ENCODE results near the gene ATG5.

ATG5 gene

DNA sequence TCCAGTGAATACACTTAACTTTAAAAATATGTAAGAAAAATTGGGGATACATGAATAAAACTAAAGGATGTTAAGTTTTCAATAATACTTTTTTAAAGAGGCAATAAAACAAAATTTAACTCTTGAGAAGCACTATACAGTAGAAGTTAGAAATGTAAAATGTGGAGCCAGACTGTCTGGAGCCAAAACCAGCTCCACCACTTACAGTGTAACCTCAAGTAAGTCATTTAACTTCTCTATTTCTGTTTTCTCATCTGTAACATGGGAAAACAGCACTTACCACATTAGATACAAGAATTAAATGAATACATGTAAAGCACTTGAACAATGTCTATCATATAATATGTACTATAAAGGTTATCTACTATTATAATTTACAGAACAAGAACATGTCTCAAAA is 6.7 kb downstream of the ATG5 start:
- Histone ChIP-seq H3K4me3 (ENCODE audit: low read length) (no peak overlapping the region), H3K27me3 (ENCODE audit: low read depth, low read length) (no peaks in the 10 kb centered on the region), H2AFZ (ENCODE audit: low read depth, low read length) (no peak overlapping the region), H3K4me2 (ENCODE audit: low read length) (no peak overlapping the region), H3K27ac (ENCODE audit: low read length) (no peak overlapping the region), H3K4me1 (ENCODE audit: low read length) (peaks cover 33% of the 10 kb centered on the region), H3K79me2 (ENCODE audit: low read length) (peaks cover 90% of the 10 kb centered on the region), H3K36me3 (replicated peaks; ENCODE audit: low read depth, low read length) (peaks cover 3% of the 10 kb centered on the region), H3K9me3 (ENCODE audit: insufficient read depth, low read length) (no peaks in the 10 kb centered on the region), H4K20me1 (ENCODE audit: insufficient read depth, low read length) (peaks cover 14% of the 10 kb centered on the region; the same call in 1 of the 2 replicates), H3K9ac (ENCODE audit: low read length) (no peak overlapping the region)
- no peak for TF ChIP-seq EZH2phosphoT487 (IDR thresholded peaks at IDR 0.05; ENCODE audit: low read depth)
- TF ChIP-seq, protein P1, sequence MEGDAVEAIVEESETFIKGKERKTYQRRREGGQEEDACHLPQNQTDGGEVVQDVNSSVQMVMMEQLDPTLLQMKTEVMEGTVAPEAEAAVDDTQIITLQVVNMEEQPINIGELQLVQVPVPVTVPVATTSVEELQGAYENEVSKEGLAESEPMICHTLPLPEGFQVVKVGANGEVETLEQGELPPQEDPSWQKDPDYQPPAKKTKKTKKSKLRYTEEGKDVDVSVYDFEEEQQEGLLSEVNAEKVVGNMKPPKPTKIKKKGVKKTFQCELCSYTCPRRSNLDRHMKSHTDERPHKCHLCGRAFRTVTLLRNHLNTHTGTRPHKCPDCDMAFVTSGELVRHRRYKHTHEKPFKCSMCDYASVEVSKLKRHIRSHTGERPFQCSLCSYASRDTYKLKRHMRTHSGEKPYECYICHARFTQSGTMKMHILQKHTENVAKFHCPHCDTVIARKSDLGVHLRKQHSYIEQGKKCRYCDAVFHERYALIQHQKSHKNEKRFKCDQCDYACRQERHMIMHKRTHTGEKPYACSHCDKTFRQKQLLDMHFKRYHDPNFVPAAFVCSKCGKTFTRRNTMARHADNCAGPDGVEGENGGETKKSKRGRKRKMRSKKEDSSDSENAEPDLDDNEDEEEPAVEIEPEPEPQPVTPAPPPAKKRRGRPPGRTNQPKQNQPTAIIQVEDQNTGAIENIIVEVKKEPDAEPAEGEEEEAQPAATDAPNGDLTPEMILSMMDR (IDR thresholded peaks at IDR 0.05; ENCODE audit: low read depth, low read length): no peak

- peaks cover 87% of the 10 kb centered on the region for H3K79me2 ChIP-seq (ENCODE audit: low read length)
- H3K36me3 ChIP-seq (replicated peaks; ENCODE audit: low read depth, low read length): peaks cover 5% of the 10 kb centered on the region
- H3K9me3 ChIP-seq (ENCODE audit: insufficient read depth, low read length): no peaks in the 10 kb centered on the region
- TF ChIP-seq, protein P1 (IDR thresholded peaks at IDR 0.05; ENCODE audit: low read depth, low read length): no peak
- no peak for TF ChIP-seq EZH2phosphoT487 (IDR thresholded peaks at IDR 0.05; ENCODE audit: low read depth)
- H4K20me1 ChIP-seq (ENCODE audit: insufficient read depth, low read length): peaks cover 12% of the 10 kb centered on the region; the same call in 1 of the 2 replicates
- H3K27me3 ChIP-seq (ENCODE audit: low read depth, low read length): no peaks in the 10 kb centered on the region
- H3K4me2 ChIP-seq (ENCODE audit: low read length): no peak overlapping the region
- H3K27ac ChIP-seq (ENCODE audit: low read length): no peak overlapping the region
- H2AFZ ChIP-seq (ENCODE audit: low read depth, low read length): no peak overlapping the region
- no peak overlapping the region for H3K4me3 ChIP-seq (ENCODE audit: low read length)
- peaks cover 39% of the 10 kb centered on the region for H3K4me1 ChIP-seq (ENCODE audit: low read length)
- no peak overlapping the region for H3K9ac ChIP-seq (ENCODE audit: low read length)
Observed at GRCh38 chr6:106318061-106318460, 7.5 kb downstream of the ATG5 start.

DNA sequence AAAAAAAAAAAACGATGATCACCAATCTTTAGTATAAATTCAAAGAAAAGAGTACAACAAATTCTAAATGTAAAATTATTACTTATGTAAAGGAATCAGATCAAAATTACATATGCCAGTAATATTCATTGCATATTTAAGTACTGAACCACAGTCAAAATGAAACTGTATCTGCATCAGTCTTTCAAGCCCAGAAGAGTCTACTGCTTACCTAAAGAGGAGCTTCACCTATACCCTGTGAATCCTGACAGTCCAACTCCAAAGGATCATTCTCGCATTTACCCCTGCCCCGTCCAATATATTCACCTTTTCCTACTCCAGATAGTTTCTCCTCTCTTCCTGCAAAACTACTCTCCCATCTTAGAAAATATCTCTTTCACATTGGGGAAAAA is 9.2 kb downstream of the ATG5 start:
- no peaks in the 10 kb centered on the region for H3K27me3 ChIP-seq (ENCODE audit: low read depth, low read length)
- peaks cover 86% of the 10 kb centered on the region for H3K79me2 ChIP-seq (ENCODE audit: low read length)
- no peak overlapping the region for H3K9ac ChIP-seq (ENCODE audit: low read length)
- H3K4me1 ChIP-seq (ENCODE audit: low read length): peaks cover 46% of the 10 kb centered on the region
- H3K36me3 ChIP-seq (replicated peaks; ENCODE audit: low read depth, low read length): peaks cover 9% of the 10 kb centered on the region
- H3K4me3 ChIP-seq (ENCODE audit: low read length): no peak overlapping the region
- H3K9me3 ChIP-seq (ENCODE audit: insufficient read depth, low read length): no peaks in the 10 kb centered on the region
- peaks cover 11% of the 10 kb centered on the region; the same call in 1 of the 2 replicates for H4K20me1 ChIP-seq (ENCODE audit: insufficient read depth, low read length)
- TF ChIP-seq, protein P1 (IDR thresholded peaks at IDR 0.05; ENCODE audit: low read depth, low read length): no peak
- TF ChIP-seq EZH2phosphoT487 (IDR thresholded peaks at IDR 0.05; ENCODE audit: low read depth): no peak
- no peak overlapping the region for H3K27ac ChIP-seq (ENCODE audit: low read length)
- no peak overlapping the region for H2AFZ ChIP-seq (ENCODE audit: low read depth, low read length)
- peak overlapping the region; percentile 38 for H3K4me2 ChIP-seq (ENCODE audit: low read length)

GRCh38 chr6:106315765-106316374 is 9.7 kb downstream of the ATG5 start:
- H2AFZ ChIP-seq (ENCODE audit: low read depth, low read length): no peak overlapping the region
- H3K4me3 ChIP-seq (ENCODE audit: low read length): no peak overlapping the region
- peaks cover 86% of the 10 kb centered on the region for H3K79me2 ChIP-seq (ENCODE audit: low read length)
- H3K27me3 ChIP-seq (ENCODE audit: low read depth, low read length): no peaks in the 10 kb centered on the region
- H3K9ac ChIP-seq (ENCODE audit: low read length): no peak overlapping the region
- peak overlapping the region; percentile 38 for H3K4me2 ChIP-seq (ENCODE audit: low read length)
- H3K9me3 ChIP-seq (ENCODE audit: insufficient read depth, low read length): no peaks in the 10 kb centered on the region
- TF ChIP-seq, protein P1 (IDR thresholded peaks at IDR 0.05; ENCODE audit: low read depth, low read length): no peak
- TF ChIP-seq EZH2phosphoT487 (IDR thresholded peaks at IDR 0.05; ENCODE audit: low read depth): no peak
- peaks cover 11% of the 10 kb centered on the region; the same call in 1 of the 2 replicates for H4K20me1 ChIP-seq (ENCODE audit: insufficient read depth, low read length)
- peaks cover 9% of the 10 kb centered on the region for H3K36me3 ChIP-seq (replicated peaks; ENCODE audit: low read depth, low read length)
- peaks cover 46% of the 10 kb centered on the region for H3K4me1 ChIP-seq (ENCODE audit: low read length)
- no peak overlapping the region for H3K27ac ChIP-seq (ENCODE audit: low read length)
